SK-MEL-5 (cell line): ENCODE results near the gene TENM4. TPM values are rescaled to one million over a fixed set of nuclear protein-coding genes. Genes with fewer than 3 reads are reported as not detected.

Source experiments
- DNase-seq: peaks from one replicate; pipeline ENCODE4 v3.0.0-alpha.2; 2016; ENCODE audit warnings: low read depth, low spot score
- in situ Hi-C: cut with HindIII; loops from 2 replicates; pipeline ENCODE4 v1.10.0; 2016; ENCODE audit warnings: low sequenced_read_pairs, high pct_unique_total_duplicates, low pct_unique_long_range_greater_than_20kb
- total RNA-seq: library from RNA; depleted of rRNA; stranded (reverse); fragments of >200 nt; shearing (Covaris generic); gene quantifications from 2 replicates; pipeline ENCODE4 v1.2.3, GENCODE V29; 2014

Gene TENM4
- total RNA-seq, 1 experiment from 2014 or later, result 0.08 TPM

GRCh38 chr11:78669249-78669648 lies 771.6 kb downstream of the TENM4 start:
- in situ Hi-C loops, result no loop called here
- DNase-seq, result no peak

GRCh38 chr11:78667461-78667860 lies 773.4 kb downstream of the TENM4 start:
- DNase-seq, result no peak
- in situ Hi-C loops, result no loop called here

- in situ Hi-C loops, result no loop called here
- DNase-seq, result no peak
Observed at GRCh38 chr11:78666675-78667160, 774.1 kb downstream of the TENM4 start.

GRCh38 chr11:78664636-78665035 lies 776.2 kb downstream of the TENM4 start:
- in situ Hi-C loops, result no loop called here
- no peak for DNase-seq

GRCh38 chr11:78662811-78663210 lies 778.0 kb downstream of the TENM4 start:
- DNase-seq, result no peak
- in situ Hi-C loops, result no loop called here

GRCh38 chr11:78660471-78660870 lies 780.4 kb downstream of the TENM4 start:
- in situ Hi-C loops, result no loop called here
- no peak for DNase-seq

GRCh38 chr11:78659326-78660270 lies 781.2 kb downstream of the TENM4 start:
- no peak for DNase-seq
- in situ Hi-C loops, result no loop called here

- DNase-seq, result no peak
Observed at GRCh38 chr11:78657968-78658839, 782.6 kb downstream of the TENM4 start.

GRCh38 chr11:78657441-78657840 lies 783.4 kb downstream of the TENM4 start:
- in situ Hi-C loops, result no loop called here

More at GRCh38 chr11:78657968-78658839, 782.6 kb downstream of the TENM4 start:
- in situ Hi-C loops, result no loop called here

GRCh38 chr11:78656984-78657383 lies 783.8 kb downstream of the TENM4 start:
- in situ Hi-C loops, result no loop called here
- no peak for DNase-seq

More at GRCh38 chr11:78657441-78657840, 783.4 kb downstream of the TENM4 start:
- no peak for DNase-seq

- DNase-seq, result no peak
Observed at GRCh38 chr11:78656327-78656726, 784.5 kb downstream of the TENM4 start.

GRCh38 chr11:78655561-78655960 lies 785.3 kb downstream of the TENM4 start:
- DNase-seq, result no peak
- in situ Hi-C loops, result no loop called here

More at GRCh38 chr11:78656327-78656726, 784.5 kb downstream of the TENM4 start:
- in situ Hi-C loops, result no loop called here

GRCh38 chr11:78654866-78655265 lies 786.0 kb downstream of the TENM4 start:
- DNase-seq, result no peak
- in situ Hi-C loops, result no loop called here

- no peak for DNase-seq
- in situ Hi-C loops, result no loop called here
Observed at GRCh38 chr11:78654071-78654470, 786.8 kb downstream of the TENM4 start.

GRCh38 chr11:78653294-78653909 lies 787.4 kb downstream of the TENM4 start:
- in situ Hi-C loops, result no loop called here
- DNase-seq, result no peak

- in situ Hi-C loops, result no loop called here
- no peak for DNase-seq
Observed at GRCh38 chr11:78652843-78653239, 788.0 kb downstream of the TENM4 start.

- in situ Hi-C loops, result no loop called here
- no peak for DNase-seq
Observed at GRCh38 chr11:78651923-78652842, 788.6 kb downstream of the TENM4 start.
